ENCODE data around the gene SERPINA12. TPM values are rescaled to one million over a fixed set of nuclear protein-coding genes. Genes with fewer than 3 reads are reported as not detected.

Gene SERPINA12
- total RNA-seq, 1 experiment from 2014 or later = not detected

GRCh38 chr14:94441531-94442205 is 67.6 kb downstream of the SERPINA12 start:
- Histone ChIP-seq H4K20me1 (ENCODE audit: control insufficient read depth, insufficient read depth, insufficient read length) (no peaks in the 10 kb centered on the region), H3K4ac (ENCODE audit: low read depth, low read length) (no peak overlapping the region), H3K9ac (ENCODE audit: extremely low read depth, insufficient read length, low read length) (no peak overlapping the region), H3K79me1 (ENCODE audit: insufficient read depth, low read depth, low read length, poor library complexity, severe bottlenecking) (no peaks in the 10 kb centered on the region), H3K27ac (ENCODE audit: insufficient read length, low read depth, low read length) (no peak overlapping the region), H3K4me1 (ENCODE audit: insufficient read depth, low read length) (no peaks in the 10 kb centered on the region), H2AK5ac (ENCODE audit: insufficient read length, low read length) (no peak overlapping the region), H4K8ac (replicated peaks; ENCODE audit: insufficient read length, low read depth, low read length) (no peak overlapping the region), H3K23me2 (ENCODE audit: insufficient read length, low read depth, low read length, poor library complexity, severe bottlenecking) (no peaks in the 10 kb centered on the region), H3K23ac (ENCODE audit: insufficient read length, low read depth, low read length) (no peak overlapping the region), H2AFZ (ENCODE audit: low read length) (no peak overlapping the region), H2BK12ac (ENCODE audit: insufficient read length, low read depth, low read length) (no peak overlapping the region), H3K14ac (ENCODE audit: insufficient read depth, low read length) (no peak overlapping the region), H3K9me3 (ENCODE audit: control insufficient read depth, low read depth, low read length) (peaks cover 1% of the 10 kb centered on the region), H3K18ac (ENCODE audit: insufficient read length, low read depth, low read length) (no peak overlapping the region), H2BK20ac (ENCODE audit: low read depth, low read length, poor library complexity, severe bottlenecking) (no peak overlapping the region), H3K4me2 (ENCODE audit: insufficient read depth, insufficient read length, low read length) (no peak overlapping the region), H3T11ph (ENCODE audit: low read length) (no peak overlapping the region), H4K5ac (ENCODE audit: insufficient read length, low read depth, low read length) (no peak overlapping the region), H2BK120ac (ENCODE audit: low read depth, low read length, poor library complexity, severe bottlenecking) (no peak overlapping the region), H2BK15ac (ENCODE audit: low read depth, low read length) (no peak overlapping the region), H3K56ac (ENCODE audit: insufficient read length, low read depth, low read length) (no peak overlapping the region), H2BK5ac (ENCODE audit: insufficient read length, low read length) (no peak overlapping the region), H3K27me3 (ENCODE audit: insufficient read depth, low read length) (no peaks in the 10 kb centered on the region; the same call in 1 of the 2 replicates), H4K91ac (ENCODE audit: insufficient read length, low read depth, low read length) (no peak overlapping the region), H3K79me2 (ENCODE audit: insufficient read depth, low read length) (no peaks in the 10 kb centered on the region)
- H3K27ac Mint-ChIP-seq = no peak overlapping the region
- no peak overlapping the region for H3K4me3 Mint-ChIP-seq
- WGBS (ENCODE audit: extremely low coverage, insufficient read length, low lambda C conversion rate) = no CpG with 5 or more reads among the region's 12 CpGs
- no peaks in the 10 kb centered on the region for H3K4me1 Mint-ChIP-seq
- H3K9me3 Mint-ChIP-seq = peaks cover 0 to 2% of the 10 kb centered on the region in 2 experiments; a peak in 3 of 5 replicates
- H3K27me3 Mint-ChIP-seq (ENCODE audit: low read depth) = peaks cover 3% of the 10 kb centered on the region
- no peak for TF ChIP-seq CTCF (conservative IDR thresholded peaks at IDR 0.05)
- no peak for DNase-seq
- H3K36me3 Mint-ChIP-seq (ENCODE audit: insufficient read depth in 1 of 3, low read depth in 3 of 3) = no peaks in the 10 kb centered on the region

All from H9 (cell line).